Hepatocyte (in vitro differentiated cells): ENCODE measurements around the gene FABP7.

Experiments used
- EZH2phosphoT487 ChIP-seq: fragments of 200-600 bp; sonication (generic); IDR thresholded peaks from one replicate; pipeline ENCODE4 v1.6.1; 2018; ENCODE audit warnings: antibody characterized with exemption, mild to moderate bottlenecking, low read depth, moderate library complexity; ENCODE audit not compliant: unreplicated experiment, severe bottlenecking
- TF ChIP-seq, protein P1 (sequence below): fragments of 200-600 bp; sonication (generic); IDR thresholded peaks from 2 replicates; pipeline ENCODE4 v1.5.1; 2016; ENCODE audit warnings: antibody characterized with exemption, mild to moderate bottlenecking; ENCODE audit not compliant: poor library complexity

- TF ChIP-seq EZH2phosphoT487: no peak
- TF ChIP-seq, protein P1, sequence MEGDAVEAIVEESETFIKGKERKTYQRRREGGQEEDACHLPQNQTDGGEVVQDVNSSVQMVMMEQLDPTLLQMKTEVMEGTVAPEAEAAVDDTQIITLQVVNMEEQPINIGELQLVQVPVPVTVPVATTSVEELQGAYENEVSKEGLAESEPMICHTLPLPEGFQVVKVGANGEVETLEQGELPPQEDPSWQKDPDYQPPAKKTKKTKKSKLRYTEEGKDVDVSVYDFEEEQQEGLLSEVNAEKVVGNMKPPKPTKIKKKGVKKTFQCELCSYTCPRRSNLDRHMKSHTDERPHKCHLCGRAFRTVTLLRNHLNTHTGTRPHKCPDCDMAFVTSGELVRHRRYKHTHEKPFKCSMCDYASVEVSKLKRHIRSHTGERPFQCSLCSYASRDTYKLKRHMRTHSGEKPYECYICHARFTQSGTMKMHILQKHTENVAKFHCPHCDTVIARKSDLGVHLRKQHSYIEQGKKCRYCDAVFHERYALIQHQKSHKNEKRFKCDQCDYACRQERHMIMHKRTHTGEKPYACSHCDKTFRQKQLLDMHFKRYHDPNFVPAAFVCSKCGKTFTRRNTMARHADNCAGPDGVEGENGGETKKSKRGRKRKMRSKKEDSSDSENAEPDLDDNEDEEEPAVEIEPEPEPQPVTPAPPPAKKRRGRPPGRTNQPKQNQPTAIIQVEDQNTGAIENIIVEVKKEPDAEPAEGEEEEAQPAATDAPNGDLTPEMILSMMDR: no peak
Measured at GRCh38 chr6:122778302-122778701, 1.2 kb upstream of the FABP7 start.
